ENCODE measurements around the gene CIDEA.

The CIDEA gene

DNA sequence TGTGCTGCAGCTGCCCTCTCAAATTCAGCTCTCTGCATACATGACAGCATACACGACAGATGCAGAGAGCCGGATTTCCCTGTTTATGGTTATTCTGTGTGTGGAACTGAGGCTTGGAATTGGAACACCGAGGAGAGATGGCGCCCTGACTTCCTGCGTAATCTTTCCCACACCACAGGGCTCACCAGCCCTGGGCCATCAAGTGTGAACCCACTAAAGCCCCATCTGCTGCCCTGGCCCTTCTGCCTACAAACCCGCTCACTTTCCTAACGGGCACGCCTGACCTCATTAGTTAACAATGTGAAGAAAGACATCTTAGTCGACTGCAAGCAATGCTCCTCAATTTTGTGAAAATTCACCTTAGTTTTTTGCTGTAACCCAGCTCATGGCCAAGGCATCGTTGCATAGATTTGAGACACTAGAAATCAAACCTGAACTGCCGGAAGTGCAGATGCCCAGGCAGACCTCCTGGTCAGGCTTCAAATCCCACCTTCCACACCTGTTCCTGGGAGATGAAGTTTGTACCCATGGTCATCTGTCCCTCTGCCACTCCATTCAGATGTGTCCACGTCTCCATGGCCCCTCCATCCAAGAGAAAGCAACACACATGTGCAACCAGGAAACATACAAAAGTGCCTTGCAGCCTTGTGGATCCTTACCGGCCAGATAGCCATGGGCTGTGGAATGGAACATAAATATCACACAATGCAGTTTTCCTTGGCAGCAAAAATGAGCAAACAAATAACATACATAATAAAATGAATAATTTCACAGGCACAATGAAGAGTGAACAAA, 5.0 kb upstream of the CIDEA start:
- TF ChIP-seq, protein P1, sequence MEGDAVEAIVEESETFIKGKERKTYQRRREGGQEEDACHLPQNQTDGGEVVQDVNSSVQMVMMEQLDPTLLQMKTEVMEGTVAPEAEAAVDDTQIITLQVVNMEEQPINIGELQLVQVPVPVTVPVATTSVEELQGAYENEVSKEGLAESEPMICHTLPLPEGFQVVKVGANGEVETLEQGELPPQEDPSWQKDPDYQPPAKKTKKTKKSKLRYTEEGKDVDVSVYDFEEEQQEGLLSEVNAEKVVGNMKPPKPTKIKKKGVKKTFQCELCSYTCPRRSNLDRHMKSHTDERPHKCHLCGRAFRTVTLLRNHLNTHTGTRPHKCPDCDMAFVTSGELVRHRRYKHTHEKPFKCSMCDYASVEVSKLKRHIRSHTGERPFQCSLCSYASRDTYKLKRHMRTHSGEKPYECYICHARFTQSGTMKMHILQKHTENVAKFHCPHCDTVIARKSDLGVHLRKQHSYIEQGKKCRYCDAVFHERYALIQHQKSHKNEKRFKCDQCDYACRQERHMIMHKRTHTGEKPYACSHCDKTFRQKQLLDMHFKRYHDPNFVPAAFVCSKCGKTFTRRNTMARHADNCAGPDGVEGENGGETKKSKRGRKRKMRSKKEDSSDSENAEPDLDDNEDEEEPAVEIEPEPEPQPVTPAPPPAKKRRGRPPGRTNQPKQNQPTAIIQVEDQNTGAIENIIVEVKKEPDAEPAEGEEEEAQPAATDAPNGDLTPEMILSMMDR (IDR thresholded peaks at IDR 0.05; ENCODE audit: control extremely low read depth, extremely low read depth, low read depth, missing control alignments) = no peak
- no peak for DNase-seq (ENCODE audit: extremely low spot score)
- CTCF ChIA-PET = interaction anchor here (1.1 to 2.0 kb wide), 2 partner anchors 13 to 23 kb away, joined by 6 read pairs; no protein-coding TSS in a partner anchor
- POLR2A ChIA-PET = no interaction called here

DNA sequence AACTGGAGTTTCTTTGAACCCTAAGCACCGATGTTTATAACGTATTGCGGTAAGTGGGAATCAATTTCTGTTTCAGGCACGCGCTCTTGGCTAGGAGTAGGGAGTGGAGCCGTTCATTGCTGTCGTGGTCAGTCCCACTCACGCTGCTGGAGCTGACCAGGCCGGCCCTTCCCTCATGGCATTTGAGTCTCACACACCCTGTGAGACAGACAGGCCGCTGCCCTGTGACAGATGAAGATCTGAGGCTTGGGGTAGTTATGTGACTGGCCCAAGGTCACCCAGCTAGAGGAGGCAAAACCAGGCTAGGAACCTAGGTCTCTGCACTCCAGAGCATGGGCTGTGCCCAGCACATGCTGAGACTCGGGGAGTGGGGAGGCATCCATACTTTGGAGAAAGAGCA, 2.9 kb upstream of the CIDEA start:
- ChIA-PET CTCF (interaction anchor here (1.1 to 2.4 kb wide), 2 partner anchors 12 to 21 kb away, joined by 6 to 8 read pairs; no protein-coding TSS in a partner anchor), POLR2A (no interaction called here)
- no peak for DNase-seq (ENCODE audit: extremely low spot score)
- TF ChIP-seq, protein P1 (IDR thresholded peaks at IDR 0.05; ENCODE audit: control extremely low read depth, extremely low read depth, low read depth, missing control alignments) = no peak

DNA sequence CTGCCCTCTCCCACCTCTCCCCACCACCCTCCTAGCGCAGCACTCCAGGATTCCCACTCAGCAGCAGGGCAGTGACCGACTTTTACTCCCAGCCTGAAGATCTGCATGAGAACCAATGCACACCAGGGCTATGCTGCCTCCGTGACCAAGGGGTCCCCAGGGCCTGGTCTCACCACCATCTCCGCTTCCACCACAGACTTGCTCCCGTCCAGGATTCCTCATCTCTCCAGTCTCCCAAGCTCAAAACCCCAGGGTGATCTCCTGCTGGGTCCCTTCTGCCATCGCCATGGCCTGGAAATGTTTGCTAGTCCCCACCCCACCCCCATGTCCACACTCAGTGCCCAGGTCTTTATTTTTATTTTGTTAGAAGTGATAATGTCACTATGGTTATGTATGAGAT, 2.1 kb upstream of the CIDEA start:
- no peak for DNase-seq (ENCODE audit: extremely low spot score)
- POLR2A ChIA-PET = no interaction called here
- CTCF ChIA-PET = interaction anchor here (1.0 to 2.4 kb wide), 3 partner anchors 14 to 20 kb away, joined by 3 to 8 read pairs (median 3); no protein-coding TSS in a partner anchor
- TF ChIP-seq, protein P1 (IDR thresholded peaks at IDR 0.05; ENCODE audit: control extremely low read depth, extremely low read depth, low read depth, missing control alignments) = no peak

DNA sequence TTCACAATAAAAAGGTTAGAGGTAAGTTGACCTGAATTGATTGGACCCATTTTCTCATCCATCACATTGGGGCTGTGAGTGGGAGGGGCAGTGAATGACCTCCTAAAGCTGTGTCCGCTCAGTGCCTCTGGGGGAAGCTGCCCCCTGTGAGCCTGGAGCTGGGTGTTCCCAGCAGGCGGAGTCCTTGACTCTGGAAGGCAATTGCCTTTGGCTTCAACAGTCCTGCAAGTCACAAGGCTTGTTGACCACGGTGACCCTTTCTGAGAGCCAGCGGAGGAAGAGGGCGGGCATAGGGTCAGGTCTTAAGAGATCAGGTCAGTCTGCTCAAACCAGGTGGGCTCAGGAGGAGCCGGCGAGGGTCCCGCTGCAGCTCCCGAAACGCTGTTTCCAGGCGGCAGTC, 1.1 kb upstream of the CIDEA start:
- POLR2A ChIA-PET = no interaction called here
- DNase-seq (ENCODE audit: extremely low spot score) = no peak
- TF ChIP-seq, protein P1 (IDR thresholded peaks at IDR 0.05; ENCODE audit: control extremely low read depth, extremely low read depth, low read depth, missing control alignments) = no peak
- CTCF ChIA-PET = interaction anchor here (1.1 kb wide), 1 partner anchor 13 kb away, joined by 3 read pairs; no protein-coding TSS in a partner anchor

DNA sequence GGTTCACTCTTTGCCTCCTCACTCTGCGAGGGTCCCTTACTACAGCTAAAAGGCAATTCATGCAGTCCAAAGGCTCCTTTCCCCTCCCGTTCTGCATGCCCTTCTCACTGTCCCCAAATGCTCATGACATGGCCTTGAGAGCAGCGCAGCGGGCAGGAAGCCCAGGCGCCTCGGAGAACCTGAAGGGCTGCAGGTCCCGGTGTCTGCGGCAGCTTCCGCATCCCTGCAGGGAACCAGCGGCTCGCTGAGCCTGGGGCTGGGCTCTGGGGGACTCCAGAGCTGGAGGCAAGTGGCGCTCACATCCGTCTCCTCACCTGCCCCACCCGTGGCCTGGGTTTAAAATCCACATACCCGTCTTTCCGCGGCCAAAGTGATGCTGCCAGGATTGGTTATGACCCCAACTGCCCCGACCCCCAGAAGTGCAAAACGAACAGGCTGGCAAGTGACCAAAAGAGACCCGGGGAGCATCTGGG, 462 bp upstream of the CIDEA start:
- ChIA-PET CTCF (no interaction called here), POLR2A (no interaction called here)
- DNase-seq (ENCODE audit: extremely low spot score) = no peak
- TF ChIP-seq, protein P1 (IDR thresholded peaks at IDR 0.05; ENCODE audit: control extremely low read depth, extremely low read depth, low read depth, missing control alignments) = no peak

DNA sequence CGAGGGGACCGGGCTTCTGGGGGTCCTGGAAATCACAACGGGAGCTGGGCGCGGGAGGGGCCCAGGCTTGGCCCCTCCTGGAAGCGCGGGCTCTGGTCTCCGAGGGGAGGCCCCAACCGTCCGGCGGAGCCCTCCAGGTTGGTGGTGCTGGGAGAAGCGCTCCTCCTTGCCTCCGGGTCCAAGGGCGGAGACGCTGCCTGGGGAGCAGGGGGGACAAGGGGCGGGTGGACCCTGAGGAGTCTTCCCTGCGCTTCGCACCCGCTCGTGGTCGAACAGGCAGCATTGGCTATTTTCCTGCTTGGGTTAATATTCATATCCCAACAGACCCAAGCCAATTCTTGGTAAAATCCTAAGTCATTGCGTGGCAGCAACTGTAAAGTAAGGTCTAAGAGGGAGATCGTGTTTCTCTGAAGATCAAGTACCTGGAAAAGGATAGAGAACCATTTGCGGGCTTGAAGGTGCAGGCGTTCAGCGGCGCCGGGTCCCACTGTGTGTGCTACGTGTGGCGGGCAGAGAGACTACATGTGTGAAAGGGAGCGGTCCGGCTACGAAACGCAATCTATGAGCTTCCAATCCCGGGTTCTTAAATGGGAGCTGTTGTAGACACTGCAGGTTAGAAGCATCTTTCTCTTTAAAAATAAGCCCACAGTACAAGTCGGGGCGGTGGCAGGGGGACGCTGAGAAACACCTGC, 805 bp downstream of the CIDEA start:
- no peak for DNase-seq (ENCODE audit: extremely low spot score)
- CTCF ChIA-PET = interaction anchor here (2.8 kb wide), 1 partner anchor 17 kb away, joined by 13 read pairs; no protein-coding TSS in a partner anchor
- POLR2A ChIA-PET = no interaction called here
- TF ChIP-seq, protein P1 (IDR thresholded peaks at IDR 0.05; ENCODE audit: control extremely low read depth, extremely low read depth, low read depth, missing control alignments) = no peak

Data from GM10248 (cell line).